Endothelial cell (in vitro differentiated cells): ENCODE measurements around the gene APCDD1L. TPM values are rescaled to one million over a fixed set of nuclear protein-coding genes. Genes with fewer than 3 reads are reported as not detected.

ENCODE experiments used
- DNase-seq: peaks from one replicate; pipeline ENCODE4 v3.0.0; 2021; ENCODE audit warnings: low spot score
- H3K27ac Mint-ChIP-seq: one replicate; pipeline ENCODE4 v1.8.0; 2021; ENCODE audit warnings: mixed read lengths, inconsistent platforms; ENCODE audit not compliant: unreplicated experiment
- H3K27me3 Mint-ChIP-seq: one replicate; pipeline ENCODE4 v1.8.0; 2021; ENCODE audit warnings: mild to moderate bottlenecking, moderate library complexity, mixed read lengths, inconsistent platforms; ENCODE audit not compliant: unreplicated experiment
- H3K36me3 Mint-ChIP-seq: one replicate; pipeline ENCODE4 v1.8.0; 2021; ENCODE audit warnings: mild to moderate bottlenecking, low read depth, mixed read lengths, inconsistent platforms; ENCODE audit not compliant: unreplicated experiment
- H3K4me1 Mint-ChIP-seq: one replicate; pipeline ENCODE4 v1.8.0; 2021; ENCODE audit warnings: mild to moderate bottlenecking, mixed read lengths, inconsistent platforms; ENCODE audit not compliant: unreplicated experiment
- H3K4me3 Mint-ChIP-seq: one replicate; pipeline ENCODE4 v1.8.0; 2021; ENCODE audit warnings: mild to moderate bottlenecking, mixed read lengths, inconsistent platforms; ENCODE audit not compliant: unreplicated experiment
- H3K9me3 Mint-ChIP-seq: one replicate; pipeline ENCODE4 v1.8.0; 2021; ENCODE audit warnings: mixed read lengths, inconsistent platforms; ENCODE audit not compliant: unreplicated experiment
- CTCF ChIP-seq: fragments of 200-600 bp; sonication (generic); IDR thresholded peaks from one replicate; pipeline ENCODE4 v1.5.0; 2021; ENCODE audit warnings: antibody characterized with exemption; ENCODE audit not compliant: unreplicated experiment
- total RNA-seq: library from RNA; stranded (reverse); fragmentation: NEBNext Ultra II Directional; extraction: Animal tissue kit (Norgen Biotek cat#: 25700); gene quantifications from one replicate; pipeline ENCODE4 v1.2.1, GENCODE V29; 2021; ENCODE audit not compliant: unreplicated experiment

Gene APCDD1L
- total RNA-seq, 1 donor from 2014 or later, result not detected

GRCh38 chr20:58538752-58539151 is 23.6 kb upstream of the APCDD1L start:
- no peak for TF ChIP-seq CTCF
- H3K4me3 Mint-ChIP-seq, result no peak overlapping the region
- H3K9me3 Mint-ChIP-seq, result no peaks in the 10 kb centered on the region
- H3K27ac Mint-ChIP-seq, result no peak overlapping the region
- no peaks in the 10 kb centered on the region for H3K4me1 Mint-ChIP-seq
- no peak for DNase-seq
- H3K27me3 Mint-ChIP-seq, result peaks cover 4% of the 10 kb centered on the region
- H3K36me3 Mint-ChIP-seq, result no peaks in the 10 kb centered on the region

- Mint-ChIP-seq H3K27me3 (peaks cover 4% of the 10 kb centered on the region), H3K4me1 (no peaks in the 10 kb centered on the region), H3K36me3 (no peaks in the 10 kb centered on the region), H3K27ac (no peak overlapping the region), H3K9me3 (no peaks in the 10 kb centered on the region), H3K4me3 (no peak overlapping the region)
- no peak for TF ChIP-seq CTCF
- no peak for DNase-seq
Measured at GRCh38 chr20:58537831-58538230, 22.6 kb upstream of the APCDD1L start.

GRCh38 chr20:58536289-58536688 is 21.1 kb upstream of the APCDD1L start:
- no peak for DNase-seq
- Mint-ChIP-seq H3K27ac (no peak overlapping the region), H3K27me3 (peaks cover 4% of the 10 kb centered on the region)

GRCh38 chr20:58531657-58532056 is 16.5 kb upstream of the APCDD1L start:
- H3K36me3 Mint-ChIP-seq, result peaks cover 4% of the 10 kb centered on the region
- H3K9me3 Mint-ChIP-seq, result peaks cover 17% of the 10 kb centered on the region

More at GRCh38 chr20:58536289-58536688, 21.1 kb upstream of the APCDD1L start:
- peaks cover 8% of the 10 kb centered on the region for H3K9me3 Mint-ChIP-seq
- TF ChIP-seq CTCF, result no peak
- H3K4me3 Mint-ChIP-seq, result no peak overlapping the region
- H3K4me1 Mint-ChIP-seq, result no peaks in the 10 kb centered on the region
- H3K36me3 Mint-ChIP-seq, result peaks cover 4% of the 10 kb centered on the region

GRCh38 chr20:58531063-58531462 is 15.9 kb upstream of the APCDD1L start:
- Mint-ChIP-seq H3K4me3 (no peak overlapping the region), H3K27ac (no peak overlapping the region), H3K9me3 (peaks cover 17% of the 10 kb centered on the region), H3K36me3 (peaks cover 4% of the 10 kb centered on the region), H3K4me1 (no peaks in the 10 kb centered on the region), H3K27me3 (no peaks in the 10 kb centered on the region)
- no peak for TF ChIP-seq CTCF
- DNase-seq, result no peak

More at GRCh38 chr20:58531657-58532056, 16.5 kb upstream of the APCDD1L start:
- Mint-ChIP-seq H3K4me1 (no peaks in the 10 kb centered on the region), H3K27me3 (no peaks in the 10 kb centered on the region), H3K27ac (no peak overlapping the region), H3K4me3 (no peak overlapping the region)
- DNase-seq, result no peak
- no peak for TF ChIP-seq CTCF
